PC-3 (cell line): ENCODE results near the gene ROR1. TPM values are rescaled to one million over a fixed set of nuclear protein-coding genes. Genes with fewer than 3 reads are reported as not detected.
A peak's percentile ranks its signal among the peaks of the same experiment; 100 is the strongest.

Experiments
- ATAC-seq: fragments of 200-7000 bp; cut with Tn5 transposase; 2 replicates; pipeline ENCODE4 v1.9.1; 2020; ENCODE audit warnings: mild to moderate bottlenecking, moderate library complexity
- BruUV-seq: library from RNA; stranded (reverse); fragments of 400-500 nt; replicated peaks from 2 replicates; lab custom pipeline; 2021; lab: Mats Ljungman, UMichigan
- CTCF ChIA-PET: fragments of 300-600 bp; sonication (Branson Sonifier 250); formaldehyde crosslinking; loops from one replicate; lab custom pipeline; 2022; ENCODE audit warnings: antibody characterized with exemption; lab: Charles Lee
- POLR2A ChIA-PET: fragments of 300-600 bp; sonication (Branson Sonifier 250); formaldehyde crosslinking; loops from one replicate; lab custom pipeline; 2022; ENCODE audit warnings: antibody characterized with exemption; ENCODE audit not compliant: unreplicated experiment; lab: Charles Lee
- DNase-seq: peaks from one replicate; pipeline ENCODE4 v3.0.0-alpha.2; 2015
- H2AFZ ChIP-seq: fragments of 300-600 bp; sonication (generic); 2 replicates; pipeline ENCODE4 v1.6.0; 2016; ENCODE audit warnings: antibody characterized with exemption, low read length
- H3F3A ChIP-seq: fragments of 300-600 bp; sonication (generic); one replicate; pipeline ENCODE4 v1.6.0; 2017; ENCODE audit warnings: antibody characterized with exemption, low read length, control low read depth, mild to moderate bottlenecking; ENCODE audit not compliant: unreplicated experiment
- H3K27ac ChIP-seq: fragments of 300-600 bp; sonication (generic); 2 replicates; pipeline ENCODE4 v1.5.1; 2016; ENCODE audit warnings: mild to moderate bottlenecking, low read length
- H3K27me3 ChIP-seq: fragments of 300-600 bp; sonication (generic); 2 replicates; pipeline ENCODE4 v1.6.1; 2016; ENCODE audit warnings: low read length, mixed read lengths
- H3K36me3 ChIP-seq: fragments of 300-600 bp; sonication (generic); 2 replicates; pipeline ENCODE4 v1.6.1; 2016; ENCODE audit warnings: low read depth, mixed run types, low read length, mixed read lengths
- H3K4me1 ChIP-seq: fragments of 300-600 bp; sonication (generic); 2 replicates; pipeline ENCODE4 v1.5.1; 2016; ENCODE audit warnings: low read length; ENCODE audit not compliant: insufficient read depth
- H3K4me2 ChIP-seq: fragments of 300-600 bp; sonication (generic); 2 replicates; pipeline ENCODE4 v1.6.0; 2016; ENCODE audit warnings: low read length
- H3K4me3 ChIP-seq: fragments of 300-600 bp; sonication (generic); 2 replicates; pipeline ENCODE4 v1.5.1; 2016; ENCODE audit warnings: mild to moderate bottlenecking, low read length, mixed read lengths
- H3K79me2 ChIP-seq: fragments of 300-600 bp; sonication (generic); 2 replicates; pipeline ENCODE4 v1.6.1; 2017; ENCODE audit warnings: low read length, mixed read lengths
- H3K9ac ChIP-seq: fragments of 300-600 bp; sonication (generic); 2 replicates; pipeline ENCODE4 v1.6.0; 2016; ENCODE audit warnings: mild to moderate bottlenecking, low read length
- H3K9me2 ChIP-seq: fragments of 300-600 bp; sonication (generic); replicated peaks from 2 replicates; pipeline ENCODE4 v1.6.1; 2016; ENCODE audit warnings: mixed run types, low read length, mixed read lengths
- H3K9me3 ChIP-seq: fragments of 300-600 bp; sonication (generic); 2 replicates; pipeline ENCODE4 v1.6.1; 2016; ENCODE audit warnings: low read length, mixed read lengths
- H4K20me1 ChIP-seq: fragments of 300-600 bp; sonication (generic); 2 replicates; pipeline ENCODE4 v1.6.1; 2016; ENCODE audit warnings: low read length, mixed read lengths
- CTCF ChIP-seq: fragments of 300-600 bp; sonication (generic); conservative IDR thresholded peaks from 2 replicates; pipeline ENCODE4 v1.5.1; 2017; ENCODE audit warnings: antibody characterized with exemption, low read depth, mild to moderate bottlenecking, low read length
- EZH2 ChIP-seq: fragments of 300-600 bp; sonication (generic); IDR thresholded peaks from one replicate; pipeline ENCODE4 v1.6.1; 2017; ENCODE audit warnings: antibody characterized with exemption, mild to moderate bottlenecking, low read length; ENCODE audit not compliant: unreplicated experiment
- EZH2phosphoT487 ChIP-seq: fragments of 300-600 bp; sonication (generic); IDR thresholded peaks from 2 replicates; pipeline ENCODE4 v1.6.1; 2018; ENCODE audit warnings: mild to moderate bottlenecking, antibody characterized with exemption, low read length, borderline replicate concordance
- intact Hi-C: fragments of 100-400 bp; cut with micrococcal nuclease; formaldehyde crosslinking; loops from 2 replicates; pipeline ENCODE4 v1.9.0; 2023
- total RNA-seq: library from RNA; depleted of rRNA; stranded (reverse); fragments of >200 nt; gene quantifications from 2 replicates; pipeline ENCODE4 v1.2.3, GENCODE V29; 2014

The ROR1 gene
- total RNA-seq, 1 experiment from 2014 or later, result 16.5 TPM

DNA sequence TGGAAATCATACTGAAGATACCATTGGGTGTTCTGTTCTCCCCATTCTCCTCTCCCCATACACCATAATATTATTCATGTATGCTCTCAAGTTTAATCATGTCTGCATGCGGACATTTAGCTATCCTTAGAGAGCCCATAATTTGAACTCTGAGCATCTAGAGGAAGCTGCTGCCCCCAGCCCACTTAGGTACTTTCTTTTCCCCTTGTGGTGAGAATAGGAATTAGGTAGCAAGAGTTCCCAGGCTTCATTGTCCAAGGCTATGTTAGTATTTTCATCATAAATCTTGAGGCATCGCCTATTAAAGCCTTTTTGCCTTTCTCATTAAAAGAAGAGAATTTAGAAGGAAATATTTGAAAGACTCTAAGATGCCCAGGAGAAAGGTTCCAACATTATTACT, 96.3 kb downstream of the ROR1 start:
- Histone ChIP-seq H3K27ac (no peak overlapping the region), H3K4me1 (peaks cover 71% of the 10 kb centered on the region), H3K27me3 (no peaks in the 10 kb centered on the region), H2AFZ (no peak overlapping the region), H3K9ac (no peak overlapping the region), H3K79me2 (peaks cover 82% of the 10 kb centered on the region), H4K20me1 (no peaks in the 10 kb centered on the region), H3K9me2 (no peaks in the 10 kb centered on the region), H3K4me2 (no peak overlapping the region), H3K4me3 (no peak overlapping the region), H3K36me3 (no peaks in the 10 kb centered on the region), H3K9me3 (no peaks in the 10 kb centered on the region), H3F3A (no peaks in the 10 kb centered on the region)
- no peak for ATAC-seq
- intact Hi-C loops, result no loop called here
- ChIA-PET CTCF (no interaction called here), POLR2A (no interaction called here)
- no peak for TF ChIP-seq EZH2
- TF ChIP-seq CTCF, result peak; percentile 28; the same call in 1 of the 2 replicates
- no TSS peak for BruUV-seq
- no peak for DNase-seq

- BruUV-seq, result no TSS peak
- POLR2A ChIA-PET, result no interaction called here
- Histone ChIP-seq H3K79me2 (peaks cover 83% of the 10 kb centered on the region), H4K20me1 (no peaks in the 10 kb centered on the region), H3K27ac (no peak overlapping the region), H3K9me2 (no peaks in the 10 kb centered on the region), H3F3A (no peaks in the 10 kb centered on the region), H3K9me3 (no peaks in the 10 kb centered on the region), H3K4me1 (peaks cover 71% of the 10 kb centered on the region), H3K9ac (no peak overlapping the region), H3K4me3 (no peak overlapping the region), H2AFZ (no peak overlapping the region), H3K27me3 (no peaks in the 10 kb centered on the region), H3K36me3 (no peaks in the 10 kb centered on the region), H3K4me2 (no peak overlapping the region)
- intact Hi-C loops, result no loop called here
- no peak for TF ChIP-seq EZH2
- TF ChIP-seq CTCF, result no peak
- ATAC-seq (no peak), DNase-seq (no peak)
- CTCF ChIA-PET, result no interaction called here
Observed at GRCh38 chr1:63871463-63871862, 97.6 kb downstream of the ROR1 start.

- H3K27ac ChIP-seq, result peak overlapping the region; percentile 64
- H3K9me3 ChIP-seq, result no peaks in the 10 kb centered on the region
- H3F3A ChIP-seq, result peaks cover 13% of the 10 kb centered on the region
- no peak overlapping the region for H2AFZ ChIP-seq
- ChIA-PET POLR2A (no interaction called here), CTCF (no interaction called here)
- intact Hi-C loops, result no loop called here
- no peaks in the 10 kb centered on the region for H3K9me2 ChIP-seq
- no peaks in the 10 kb centered on the region for H4K20me1 ChIP-seq
- H3K79me2 ChIP-seq, result peaks cover 79% of the 10 kb centered on the region
- no peaks in the 10 kb centered on the region for H3K36me3 ChIP-seq
- ATAC-seq (peak; percentile 73), DNase-seq (peak; percentile 89)
- H3K4me3 ChIP-seq, result peak overlapping the region; percentile 1; the same call in 1 of the 2 replicates
- peaks cover 69% of the 10 kb centered on the region for H3K4me1 ChIP-seq
- H3K4me2 ChIP-seq, result peak overlapping the region; percentile 70
- no peaks in the 10 kb centered on the region for H3K27me3 ChIP-seq
- H3K9ac ChIP-seq, result no peak overlapping the region
- BruUV-seq, result no TSS peak
- TF ChIP-seq CTCF (no peak; the same call in 1 of the 2 replicates), EZH2phosphoT487 (no peak), EZH2 (no peak)
Observed at GRCh38 chr1:63873751-63874150, 99.9 kb downstream of the ROR1 start.
